HG02642 (cell line): ENCODE results near the gene KIF26B.

ENCODE experiments used
- ATAC-seq: cut with Tn5 transposase; IDR thresholded peaks from one replicate; pipeline ENCODE4 v1.9.1; 2021; ENCODE audit warnings: mild to moderate bottlenecking; ENCODE audit not compliant: unreplicated experiment, poor library complexity

KIF26B gene

GRCh38 chr1:245201201-245201600 lies 46.4 kb downstream of the KIF26B start:
- no peak for ATAC-seq

DNA sequence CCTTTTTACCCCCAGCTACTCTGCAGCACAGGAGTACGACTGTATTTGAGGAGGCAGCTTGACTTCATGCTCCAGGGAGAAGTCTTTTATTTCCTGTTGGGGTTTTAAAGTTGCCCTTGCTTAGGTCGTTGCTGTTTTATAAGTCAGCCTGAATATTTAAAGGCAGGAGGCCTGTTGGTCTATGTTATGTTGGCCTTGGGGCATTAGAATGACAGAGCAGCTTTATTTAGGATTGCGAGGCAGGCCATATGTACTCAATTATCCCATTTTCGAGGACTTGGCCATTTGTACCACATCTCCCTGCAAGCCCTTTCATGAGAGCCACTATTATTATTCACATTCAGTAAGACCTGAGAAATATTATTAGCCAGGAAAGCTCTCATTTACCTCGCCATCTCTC lies 47.0 kb downstream of the KIF26B start:
- no peak for ATAC-seq

DNA sequence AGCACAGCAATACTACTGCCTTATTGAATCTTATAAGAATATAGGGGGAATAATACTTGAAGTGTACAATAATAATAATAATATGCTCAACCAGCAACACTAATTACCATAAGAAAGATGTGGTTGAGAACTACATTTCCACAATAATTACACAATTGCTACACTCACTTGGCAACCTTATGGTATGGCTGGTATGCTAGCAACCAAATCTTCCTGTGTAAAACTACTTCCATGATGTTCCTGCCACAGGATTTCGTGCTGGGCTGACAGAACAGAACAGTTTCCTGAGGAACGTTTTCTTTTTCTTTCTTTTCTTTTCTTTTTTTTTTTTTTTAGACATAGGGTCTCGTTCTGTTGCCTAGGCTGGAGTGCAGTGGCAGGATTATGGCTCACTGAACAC lies 50.6 kb downstream of the KIF26B start:
- no peak for ATAC-seq

- ATAC-seq = no peak
Measured at GRCh38 chr1:245205864-245206263, 51.1 kb downstream of the KIF26B start.

- ATAC-seq = no peak
Measured at GRCh38 chr1:245207056-245207638, 52.4 kb downstream of the KIF26B start.

GRCh38 chr1:245207801-245208200 lies 53.0 kb downstream of the KIF26B start:
- ATAC-seq = no peak

DNA sequence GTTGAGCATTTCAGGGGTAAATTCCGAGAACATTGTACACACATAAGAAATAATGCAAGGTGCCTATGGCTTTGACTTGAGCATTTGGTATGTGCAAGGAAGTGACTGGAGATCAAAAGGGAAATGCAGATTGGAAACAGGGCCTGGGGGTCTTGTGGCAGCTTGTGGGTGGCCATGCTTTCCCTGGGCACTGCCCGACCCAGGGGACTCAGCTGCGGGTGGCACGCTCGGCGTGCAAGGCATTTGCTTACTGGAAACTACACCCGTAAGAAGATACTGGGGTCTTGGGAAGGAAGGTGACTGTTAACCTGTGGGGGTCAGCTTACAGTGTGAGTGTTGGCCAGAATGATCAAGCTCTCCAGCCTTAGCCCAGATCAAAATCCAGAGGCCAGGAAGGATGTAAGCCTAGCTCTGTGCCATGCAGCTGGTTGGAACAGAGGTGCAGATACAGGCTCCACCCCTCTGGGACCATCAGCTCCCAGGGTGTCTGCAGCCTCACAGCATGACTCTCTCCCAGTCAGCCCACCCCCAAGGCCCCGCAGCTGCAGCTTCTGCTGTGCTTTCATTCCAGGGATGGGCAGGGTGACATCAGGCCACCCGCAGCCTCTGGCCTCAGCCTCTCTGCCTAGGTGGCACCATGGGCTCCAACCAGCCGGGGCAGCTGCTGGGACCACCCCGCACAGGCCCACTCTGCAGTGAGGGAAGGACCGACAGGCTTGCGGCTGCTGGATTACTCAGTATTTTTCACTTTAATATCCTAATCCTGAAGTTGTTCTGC lies 55.1 kb downstream of the KIF26B start:
- no peak for ATAC-seq

DNA sequence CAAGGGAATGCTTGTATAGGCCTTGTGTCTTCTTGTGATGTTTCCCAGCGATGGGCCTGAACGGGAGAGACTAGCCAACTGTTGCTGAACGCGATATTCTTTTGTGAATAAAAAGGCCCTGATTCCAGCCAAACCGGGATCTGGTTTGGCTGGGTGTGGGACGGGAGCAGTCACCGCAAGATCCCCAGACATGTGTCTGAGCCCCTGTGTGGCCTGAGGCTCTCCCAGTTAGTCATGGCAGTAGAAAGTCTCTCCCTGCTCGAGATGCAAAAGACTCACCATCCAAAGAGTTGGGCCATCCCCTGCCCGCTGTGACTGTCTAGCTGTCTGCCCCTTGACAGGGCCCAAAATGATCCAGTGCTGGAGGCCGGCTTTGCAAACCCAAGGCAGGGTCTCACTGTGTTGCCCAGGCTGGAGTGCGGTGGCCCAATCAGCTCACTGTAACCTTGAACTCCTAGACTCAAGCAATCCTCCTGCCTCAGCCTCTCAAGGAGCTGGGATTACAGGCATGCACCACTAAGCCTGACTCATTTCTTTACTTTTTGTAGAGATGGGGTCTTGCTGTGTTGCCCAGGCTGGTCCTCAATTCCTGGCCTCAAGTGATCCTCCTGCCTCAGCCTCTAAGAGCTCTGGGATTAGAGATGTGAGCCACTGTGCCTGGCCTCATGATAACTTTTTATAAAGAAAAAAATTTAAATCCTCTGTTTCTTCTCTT lies 56.4 kb downstream of the KIF26B start:
- ATAC-seq = no peak

- no peak for ATAC-seq
Measured at GRCh38 chr1:245211761-245212160, 57.0 kb downstream of the KIF26B start.

- ATAC-seq = no peak
Measured at GRCh38 chr1:245212221-245212710, 57.5 kb downstream of the KIF26B start.

GRCh38 chr1:245213066-245213831 lies 58.5 kb downstream of the KIF26B start:
- ATAC-seq = no peak

GRCh38 chr1:245215071-245215470 lies 60.3 kb downstream of the KIF26B start:
- ATAC-seq = no peak

GRCh38 chr1:245216366-245217115 lies 61.8 kb downstream of the KIF26B start:
- no peak for ATAC-seq

DNA sequence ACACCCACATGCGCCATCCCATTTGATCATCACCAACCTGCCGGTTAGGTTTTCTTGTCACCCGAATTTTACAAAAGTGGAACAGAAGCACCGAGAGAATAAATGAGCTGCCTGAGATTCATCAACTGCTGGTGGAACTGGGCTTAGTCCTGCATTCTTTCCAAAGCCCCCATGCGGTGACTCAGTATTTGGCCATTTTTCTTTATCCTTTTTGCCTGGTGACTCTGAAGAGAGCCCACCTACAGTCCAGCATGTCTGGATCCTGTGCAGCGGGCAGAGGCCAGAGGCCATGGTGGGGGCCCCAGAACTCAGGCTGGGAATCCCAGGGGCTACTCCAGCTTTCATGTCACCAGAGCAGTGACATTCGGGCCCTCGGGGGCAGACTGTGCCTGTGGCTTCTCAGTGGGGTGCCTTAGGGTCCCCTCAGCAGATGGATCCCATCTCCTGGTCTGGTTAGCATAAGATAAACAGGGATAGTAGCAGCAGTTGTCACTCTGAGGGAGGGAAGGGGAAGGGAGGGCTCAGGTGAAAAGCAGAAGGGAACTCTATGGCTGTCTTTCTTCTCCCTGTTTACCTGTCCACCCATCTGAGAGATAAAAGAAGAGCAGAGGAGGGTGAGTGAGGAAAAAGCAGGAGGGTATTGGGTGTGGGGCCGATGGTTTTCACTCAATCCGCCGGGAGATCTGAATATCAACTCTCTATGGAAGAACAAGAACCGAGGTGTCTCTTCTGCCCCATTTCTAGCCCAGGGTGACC lies 63.2 kb downstream of the KIF26B start:
- no peak for ATAC-seq

- ATAC-seq = no peak
Measured at GRCh38 chr1:245220381-245220985, 65.7 kb downstream of the KIF26B start.

GRCh38 chr1:245221805-245222204 lies 67.0 kb downstream of the KIF26B start:
- no peak for ATAC-seq

DNA sequence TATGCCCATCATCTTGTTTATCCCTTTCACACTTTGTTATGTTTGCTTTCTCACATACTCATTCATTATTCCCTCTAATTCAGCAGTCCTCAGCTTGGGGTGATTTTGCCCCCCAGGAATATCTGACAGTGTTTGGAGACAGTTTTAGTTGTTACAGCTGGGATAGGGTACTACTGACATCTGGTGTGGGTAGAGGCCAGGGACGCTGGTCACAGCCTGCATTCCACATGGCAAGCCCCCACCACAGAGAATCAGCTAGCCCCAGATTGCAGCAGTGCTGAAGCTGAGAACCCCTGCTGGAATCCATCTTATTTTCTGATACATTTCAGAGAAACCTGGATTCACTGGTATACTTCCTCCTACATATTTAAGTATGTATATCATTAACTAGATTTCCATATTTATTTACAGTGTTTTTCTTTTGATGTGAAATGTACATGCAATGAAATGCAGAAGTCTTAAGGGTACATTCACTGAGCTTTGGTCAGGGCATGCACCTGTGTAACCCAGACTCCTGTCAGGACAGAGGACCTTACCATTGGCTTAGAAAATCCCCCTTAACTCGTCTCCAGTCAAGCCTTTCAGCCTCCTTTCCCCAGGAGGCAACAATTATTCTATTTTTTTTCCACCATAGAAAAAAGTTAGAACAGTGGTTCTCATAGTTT lies 68.3 kb downstream of the KIF26B start:
- no peak for ATAC-seq
